NOMO-1 treated with DMSO at 0.1 percent for 48 hours (cell line): ENCODE measurements around the gene RELL2.

Experiments used
- DNase-seq: peaks from one replicate; lab custom pipeline; 2025; ENCODE audit not compliant: unreplicated experiment; lab: John Stamatoyannopoulos, UW

The RELL2 gene

DNA sequence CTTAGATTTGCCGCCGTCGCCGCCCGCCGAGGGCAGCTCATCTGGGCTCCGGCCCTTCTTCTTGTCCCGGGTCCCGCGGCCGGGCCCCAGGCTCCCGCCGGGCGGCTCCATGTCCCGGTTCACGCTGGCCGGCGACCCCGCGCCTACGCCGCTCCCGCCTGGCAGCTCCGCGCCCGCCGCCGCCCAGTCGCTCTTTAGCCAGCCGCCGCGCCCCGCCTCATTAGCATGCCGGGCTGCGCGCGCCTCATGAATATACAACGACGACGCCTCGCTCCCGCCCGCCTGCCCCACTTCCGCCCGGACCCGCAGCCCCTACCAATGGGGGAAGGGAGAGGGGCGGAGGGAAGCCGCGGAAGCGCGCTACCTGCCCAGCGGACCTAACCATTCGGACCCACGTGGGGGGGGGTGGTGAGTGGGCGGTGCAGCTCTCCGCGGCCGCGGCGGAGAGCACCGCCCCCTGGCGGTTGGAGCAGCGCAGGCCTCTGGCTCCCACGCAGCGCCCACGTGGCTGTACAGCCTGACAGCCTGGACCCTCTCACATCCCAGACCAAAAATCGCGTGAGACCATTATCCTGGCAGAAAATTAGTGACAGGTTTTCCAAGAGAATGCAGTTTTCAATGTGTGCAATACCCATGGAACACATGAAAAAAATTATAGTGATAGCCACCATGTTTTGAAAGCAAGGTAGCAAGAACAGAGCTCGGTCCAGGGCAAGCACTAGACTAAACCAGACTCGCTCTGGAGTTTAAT lies 17.8 kb upstream of the RELL2 start, which contains the start of gene DIAPH1:
Gene DIAPH1 (minus strand): TSS at position 197 of the 751 bp plus-strand sequence. CDS start 86 bp downstream, at position 111.
- peak; percentile 96 for DNase-seq

DNA sequence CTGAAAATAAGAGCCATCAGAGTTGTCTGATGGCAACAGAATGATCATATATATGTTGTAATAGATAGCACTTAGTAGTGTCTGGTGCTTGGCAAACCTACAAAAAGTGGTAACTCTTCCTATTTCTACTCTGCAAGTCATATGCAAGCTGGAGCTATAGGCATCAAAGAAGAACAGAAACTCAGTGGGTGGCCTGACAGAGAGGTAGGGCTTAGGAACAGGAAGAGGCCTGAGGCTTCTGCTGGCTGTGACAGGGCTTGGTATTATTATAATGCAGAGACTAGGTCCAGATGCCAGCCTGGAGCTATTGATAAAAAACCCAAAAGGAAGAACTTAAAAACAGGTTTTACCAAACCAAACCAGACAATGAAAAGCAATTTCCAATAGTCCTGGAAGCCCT lies 13.6 kb upstream of the RELL2 start:
- DNase-seq = peak; percentile 98

DNA sequence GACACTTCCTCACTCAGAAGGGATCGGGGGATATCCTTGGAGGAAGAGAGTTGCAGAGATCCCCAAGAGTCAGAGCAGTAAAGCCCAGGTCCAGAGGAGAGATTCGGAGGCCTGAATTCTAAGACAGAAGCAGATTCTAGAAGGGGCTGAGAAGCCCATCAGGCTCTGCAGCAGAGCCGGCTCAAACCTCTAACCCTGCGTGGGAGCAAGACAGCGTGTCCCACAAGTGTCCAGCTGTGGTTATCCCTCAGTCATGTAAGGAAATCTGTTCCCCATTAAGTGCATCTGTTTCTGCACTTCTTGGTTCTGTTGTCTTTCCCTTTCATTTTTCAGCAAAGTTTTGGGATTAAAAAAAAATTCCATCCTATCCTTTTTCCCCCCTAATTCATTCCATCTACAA lies 13.2 kb upstream of the RELL2 start:
- no peak for DNase-seq

GRCh38 chr5:141628175-141628788 lies 8.5 kb upstream of the RELL2 start:
- no peak for DNase-seq

DNA sequence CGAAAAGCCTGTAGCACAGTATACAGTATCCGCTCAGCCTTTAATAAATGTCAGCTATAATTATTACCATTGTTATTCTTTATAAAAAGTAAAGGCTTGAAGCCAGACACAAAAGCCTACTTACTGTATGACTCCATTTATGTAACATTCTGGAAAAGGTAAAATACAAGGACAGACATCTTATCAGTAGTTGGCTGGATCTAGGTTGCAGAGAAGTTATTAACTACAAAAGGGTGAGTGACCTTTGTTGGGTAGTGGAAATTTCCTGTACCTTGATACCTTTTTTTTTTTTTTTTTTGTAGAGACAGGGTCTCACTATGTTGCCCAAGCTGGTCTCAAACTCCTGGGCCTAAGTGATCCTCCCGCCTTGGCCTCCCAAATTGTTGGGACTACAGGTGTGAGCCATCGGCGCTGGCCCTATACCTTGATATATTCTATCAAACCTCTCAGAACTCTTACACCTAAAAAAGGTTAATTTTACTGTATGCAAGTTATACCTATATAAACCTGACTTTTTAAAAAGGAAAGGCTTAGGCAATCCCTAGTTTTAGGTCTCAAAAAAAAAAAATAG lies 6.1 kb upstream of the RELL2 start:
- DNase-seq = no peak

DNA sequence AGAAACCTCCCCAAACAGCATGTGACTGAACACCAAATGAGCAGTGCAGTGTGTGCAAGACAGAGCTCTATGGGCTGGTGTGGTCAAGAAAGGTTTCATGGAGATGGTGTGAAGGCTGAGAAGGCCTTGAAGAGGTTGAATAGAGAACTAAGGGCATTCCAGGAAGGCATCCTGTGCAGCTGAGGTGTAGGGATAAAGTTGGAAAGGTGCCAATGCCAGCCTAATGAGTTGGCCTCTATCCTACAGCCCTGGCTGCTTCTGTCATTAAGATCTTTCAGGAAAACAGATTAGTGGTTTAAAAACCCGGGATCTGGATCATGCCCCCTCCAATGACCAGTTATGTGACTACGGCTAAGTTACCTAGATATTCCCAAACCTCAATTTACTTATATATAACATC lies 4.1 kb upstream of the RELL2 start:
- no peak for DNase-seq

- DNase-seq = peak; percentile 64
Measured at GRCh38 chr5:141633871-141634561, 2.8 kb upstream of the RELL2 start.

- DNase-seq = no peak
Measured at GRCh38 chr5:141634720-141635119, 2.1 kb upstream of the RELL2 start.

GRCh38 chr5:141635646-141636045 lies 1.2 kb upstream of the RELL2 start:
- no peak for DNase-seq

DNA sequence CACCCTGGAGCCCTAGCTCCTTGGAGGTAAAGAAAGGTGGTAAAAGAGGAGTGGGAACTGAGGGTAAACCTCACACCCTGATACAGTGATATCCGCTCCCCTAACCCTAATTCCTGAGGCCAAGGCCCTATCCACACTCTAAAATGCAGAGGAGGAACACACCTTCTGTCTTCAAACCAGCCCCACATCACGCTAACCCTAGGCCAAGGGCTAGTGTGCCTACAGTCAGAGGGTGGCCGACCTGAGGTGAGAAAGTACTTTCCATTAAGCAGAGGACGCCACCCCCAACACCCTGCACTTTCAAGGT lies 738 bp upstream of the RELL2 start:
- no peak for DNase-seq

DNA sequence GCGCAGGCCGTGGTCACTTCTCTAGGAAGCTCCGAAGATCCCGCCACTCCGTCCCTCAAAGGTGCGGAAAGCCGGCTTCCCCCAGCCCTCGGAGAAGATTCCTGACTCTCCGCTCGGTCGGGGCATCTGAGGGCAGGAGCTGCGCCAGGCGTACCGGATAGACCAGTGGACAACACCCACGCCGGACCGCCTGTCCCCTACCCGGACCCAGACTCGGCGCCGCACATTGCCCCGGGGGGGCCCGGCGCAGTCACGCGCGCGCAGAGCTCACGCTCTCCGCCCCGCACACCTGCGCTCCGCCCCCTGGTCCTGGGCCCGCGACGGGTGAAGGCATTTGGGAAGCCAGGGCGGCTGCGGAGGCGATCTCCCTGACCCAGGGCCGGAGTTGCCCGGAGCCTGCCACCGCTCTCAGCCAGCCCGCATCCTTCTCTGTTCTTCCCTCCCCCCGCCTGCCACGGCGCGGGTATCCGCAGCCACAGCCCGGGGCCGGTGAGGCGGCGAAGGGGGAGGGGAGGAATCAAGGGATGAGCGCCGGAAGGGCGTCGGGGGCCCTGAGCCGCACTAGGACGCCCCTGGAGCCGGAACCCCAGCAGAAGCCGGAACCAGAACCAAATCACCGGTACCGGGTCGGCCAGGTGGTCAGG lies 448 bp downstream of the RELL2 start:
- no peak for DNase-seq

DNA sequence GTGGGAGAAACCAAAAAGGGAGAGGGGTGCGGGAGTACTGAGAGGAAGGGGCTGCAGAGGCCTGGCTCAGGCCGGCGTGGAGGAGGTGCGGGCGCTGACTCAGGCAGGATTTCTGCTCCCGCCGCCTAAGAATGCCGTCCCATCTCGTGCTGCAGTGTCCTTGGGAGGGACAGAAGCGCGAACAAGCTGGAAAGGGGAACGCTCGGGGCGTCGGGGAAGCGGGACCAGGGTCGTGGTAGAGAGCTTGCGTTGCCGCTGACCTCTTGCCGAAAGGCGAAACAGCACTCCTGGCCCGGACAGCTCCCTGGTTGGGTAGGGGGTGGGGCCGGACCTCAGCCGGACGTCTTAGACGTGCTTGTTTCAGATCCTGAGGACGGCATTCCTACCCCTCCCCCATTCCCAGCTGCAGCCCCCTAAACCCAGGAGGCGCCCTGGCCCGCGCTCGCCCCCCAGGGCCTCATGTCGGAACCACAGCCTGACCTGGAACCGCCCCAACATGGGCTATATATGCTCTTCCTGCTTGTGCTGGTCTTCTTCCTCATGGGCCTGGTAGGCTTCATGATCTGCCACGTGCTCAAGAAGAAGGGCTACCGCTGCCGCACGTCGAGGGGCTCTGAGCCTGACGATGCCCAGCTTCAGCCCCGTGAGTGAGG lies 1.1 kb downstream of the RELL2 start:
- peak; percentile 68 for DNase-seq

DNA sequence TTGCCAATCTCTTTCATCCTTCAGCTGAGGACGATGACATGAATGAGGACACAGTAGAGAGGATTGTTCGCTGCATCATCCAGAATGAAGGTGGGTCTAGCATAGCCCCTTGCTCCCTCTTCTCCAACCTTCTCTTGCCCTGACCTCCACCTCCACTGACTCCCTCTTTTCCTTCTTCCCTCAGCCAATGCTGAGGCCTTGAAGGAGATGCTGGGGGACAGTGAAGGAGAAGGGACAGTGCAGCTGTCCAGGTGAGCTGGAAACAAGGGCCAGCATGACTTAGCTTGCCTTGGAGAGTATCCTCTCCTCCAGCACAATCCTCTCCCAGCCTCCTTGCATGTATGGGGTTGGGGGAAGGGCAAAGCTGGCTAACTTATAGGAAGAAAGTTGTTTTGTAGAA lies 2.0 kb downstream of the RELL2 start:
- DNase-seq = no peak

DNA sequence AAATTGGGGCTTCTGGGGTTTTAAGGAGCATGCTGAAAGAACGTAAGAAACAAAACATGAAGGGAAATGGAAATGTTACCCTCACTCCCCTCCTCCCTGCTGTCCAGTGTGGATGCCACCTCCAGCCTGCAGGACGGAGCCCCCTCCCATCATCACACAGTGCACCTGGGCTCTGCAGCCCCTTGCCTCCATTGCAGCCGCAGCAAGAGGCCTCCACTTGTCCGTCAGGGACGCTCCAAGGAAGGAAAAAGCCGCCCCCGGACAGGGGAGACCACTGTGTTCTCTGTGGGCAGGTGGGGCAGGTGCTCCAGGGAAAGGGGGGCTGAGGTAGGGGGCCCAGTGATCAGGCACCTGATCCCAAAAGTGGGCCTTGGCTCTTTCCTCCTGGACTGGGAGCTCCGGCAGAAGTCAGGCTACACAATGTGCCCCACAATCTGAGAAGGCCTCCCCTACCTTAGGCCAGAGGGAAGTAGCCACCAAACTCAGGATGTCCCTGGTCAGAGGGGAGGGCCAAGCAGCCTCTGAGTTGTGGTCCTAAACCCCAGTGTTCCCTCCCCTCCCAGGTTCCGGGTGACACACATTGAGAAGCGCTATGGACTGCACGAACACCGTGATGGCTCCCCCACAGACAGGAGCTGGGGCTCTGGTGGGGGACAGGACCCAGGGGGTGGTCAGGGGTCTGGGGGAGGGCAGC lies 2.7 kb downstream of the RELL2 start:
- DNase-seq = no peak

- no peak for DNase-seq
Measured at GRCh38 chr5:141640051-141640415, 3.2 kb downstream of the RELL2 start.

- DNase-seq = no peak
Measured at GRCh38 chr5:141640698-141641097, 3.9 kb downstream of the RELL2 start.

DNA sequence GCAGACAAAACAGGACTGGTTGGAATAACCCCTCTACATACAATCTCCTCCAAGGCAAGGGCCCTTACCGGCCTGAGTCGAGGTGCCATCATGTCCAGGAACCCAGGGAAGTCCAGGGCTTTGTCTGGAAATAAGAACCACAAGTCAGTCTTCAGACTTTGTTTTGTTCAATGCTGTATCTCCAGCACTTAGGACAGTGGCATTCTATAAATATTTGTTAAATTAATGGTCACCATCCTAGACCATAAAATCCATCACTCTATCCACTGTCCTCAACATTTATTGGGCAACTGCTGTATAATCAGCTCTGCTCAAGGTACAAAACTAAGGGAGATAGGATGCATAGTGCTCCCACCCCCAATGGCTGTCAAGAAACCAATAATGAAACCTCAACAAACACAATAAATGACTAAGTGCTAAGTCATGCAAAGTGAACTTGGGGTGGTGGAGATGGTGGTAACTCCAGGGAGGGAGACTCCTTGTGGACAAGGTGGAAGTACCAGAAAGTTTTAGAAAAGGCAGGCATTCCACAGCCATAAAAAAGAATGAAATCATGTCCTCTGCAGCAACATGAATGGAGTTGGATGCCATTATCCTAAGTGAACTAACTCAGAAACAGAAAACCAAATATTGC lies 5.0 kb downstream of the RELL2 start:
- DNase-seq = no peak

DNA sequence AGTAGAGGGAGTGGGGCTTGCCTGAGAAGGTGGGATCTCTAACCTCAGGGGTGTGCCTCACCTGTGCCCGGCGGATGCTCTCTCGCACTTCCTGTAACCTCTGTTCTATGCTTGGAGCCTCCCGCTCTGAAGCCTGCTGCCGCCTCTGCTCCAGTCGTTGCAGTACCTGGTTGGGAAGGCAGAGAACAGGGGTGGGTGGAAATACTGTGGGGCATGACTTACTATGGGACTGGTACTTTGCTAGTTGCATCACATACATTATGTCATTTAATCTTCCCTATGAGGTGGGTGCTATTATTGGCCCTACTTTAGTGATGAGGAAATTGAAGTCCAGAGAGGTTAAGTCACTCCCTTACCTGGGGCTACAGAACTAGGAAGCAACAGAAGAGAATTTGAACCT lies 9.2 kb downstream of the RELL2 start:
- DNase-seq = no peak

- DNase-seq = no peak
Measured at GRCh38 chr5:141647242-141647641, 10.4 kb downstream of the RELL2 start.

DNA sequence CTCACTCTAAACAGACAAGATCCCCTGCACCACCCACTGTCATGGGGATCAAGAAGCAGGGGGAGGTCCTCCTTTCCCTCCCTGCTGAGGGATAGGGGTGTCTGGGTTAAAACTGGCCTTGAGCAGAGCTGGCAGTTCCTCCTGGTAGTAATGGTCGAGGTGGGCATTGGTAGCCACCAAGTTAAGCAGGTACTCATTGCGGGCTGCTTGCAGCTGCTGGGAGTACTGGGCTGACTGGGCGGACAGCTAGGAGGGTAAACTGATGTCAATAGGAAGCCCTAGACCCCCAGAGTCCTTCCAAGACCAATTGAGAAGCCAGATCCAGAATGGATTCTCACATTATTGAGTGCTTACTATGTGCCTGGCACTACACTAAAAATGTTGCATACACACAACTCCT lies 11.1 kb downstream of the RELL2 start:
- DNase-seq = no peak
